Measurements from ENCODE around the gene RXFP2.

The RXFP2 gene

DNA sequence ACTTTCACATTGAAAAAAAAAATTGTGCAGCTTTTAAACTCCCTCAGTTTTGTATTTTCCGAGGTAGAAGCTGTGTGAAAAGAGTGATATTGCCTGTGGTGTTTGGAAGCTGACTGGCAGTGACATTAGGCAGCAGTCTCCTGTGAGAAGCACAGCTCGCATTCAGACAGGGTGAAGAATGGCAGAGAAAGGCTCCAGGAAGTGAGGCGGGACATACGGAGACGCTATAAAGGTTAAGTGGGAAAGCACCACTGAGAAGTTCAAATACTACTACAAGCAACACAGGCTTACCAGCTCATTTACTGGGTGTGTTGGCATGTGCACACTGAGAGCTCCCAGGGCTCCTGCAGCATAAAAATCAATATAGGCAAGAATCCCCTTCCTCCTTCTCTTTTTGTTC is 88.4 kb downstream of the RXFP2 start:
- Mint-ChIP-seq H3K9me3 (no peaks in the 10 kb centered on the region), H3K4me3 (no peak overlapping the region), H3K4me1 (no peaks in the 10 kb centered on the region), H3K27me3 (no peaks in the 10 kb centered on the region), H3K27ac (no peak overlapping the region), H3K36me3 (no peaks in the 10 kb centered on the region)
- ATAC-seq: no peak

DNA sequence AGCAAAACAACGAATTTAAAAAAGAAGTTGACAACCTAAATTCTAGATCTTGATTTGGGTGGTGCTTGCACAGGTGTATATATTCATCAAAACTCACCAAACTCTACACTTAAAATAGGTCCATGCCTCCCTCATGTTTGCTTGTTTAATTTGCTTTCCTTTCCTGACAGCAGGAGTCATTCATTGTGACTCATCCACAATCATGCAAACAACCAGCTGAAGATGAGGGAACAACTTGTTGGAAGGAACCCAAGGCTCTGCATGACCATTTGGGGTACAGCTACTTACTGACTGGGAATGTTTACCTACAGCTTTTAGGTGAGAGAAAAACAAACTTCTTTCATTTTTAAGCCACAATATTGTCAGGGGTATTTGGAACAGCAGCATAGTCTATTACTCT is 96.6 kb downstream of the RXFP2 start:
- H3K36me3 Mint-ChIP-seq: no peaks in the 10 kb centered on the region
- H3K4me3 Mint-ChIP-seq: no peak overlapping the region
- H3K9me3 Mint-ChIP-seq: no peaks in the 10 kb centered on the region
- peaks cover 20% of the 10 kb centered on the region for H3K27me3 Mint-ChIP-seq
- ATAC-seq: no peak
- no peak overlapping the region for H3K27ac Mint-ChIP-seq
- no peaks in the 10 kb centered on the region for H3K4me1 Mint-ChIP-seq

GRCh38 chr13:31843044-31843443 is 103.7 kb downstream of the RXFP2 start:
- H3K9me3 Mint-ChIP-seq: no peaks in the 10 kb centered on the region
- H3K27me3 Mint-ChIP-seq: peaks cover 39% of the 10 kb centered on the region
- H3K27ac Mint-ChIP-seq: no peak overlapping the region
- no peak for ATAC-seq
- peaks cover 13% of the 10 kb centered on the region for H3K4me1 Mint-ChIP-seq
- no peak overlapping the region for H3K4me3 Mint-ChIP-seq
- H3K36me3 Mint-ChIP-seq: no peaks in the 10 kb centered on the region

DNA sequence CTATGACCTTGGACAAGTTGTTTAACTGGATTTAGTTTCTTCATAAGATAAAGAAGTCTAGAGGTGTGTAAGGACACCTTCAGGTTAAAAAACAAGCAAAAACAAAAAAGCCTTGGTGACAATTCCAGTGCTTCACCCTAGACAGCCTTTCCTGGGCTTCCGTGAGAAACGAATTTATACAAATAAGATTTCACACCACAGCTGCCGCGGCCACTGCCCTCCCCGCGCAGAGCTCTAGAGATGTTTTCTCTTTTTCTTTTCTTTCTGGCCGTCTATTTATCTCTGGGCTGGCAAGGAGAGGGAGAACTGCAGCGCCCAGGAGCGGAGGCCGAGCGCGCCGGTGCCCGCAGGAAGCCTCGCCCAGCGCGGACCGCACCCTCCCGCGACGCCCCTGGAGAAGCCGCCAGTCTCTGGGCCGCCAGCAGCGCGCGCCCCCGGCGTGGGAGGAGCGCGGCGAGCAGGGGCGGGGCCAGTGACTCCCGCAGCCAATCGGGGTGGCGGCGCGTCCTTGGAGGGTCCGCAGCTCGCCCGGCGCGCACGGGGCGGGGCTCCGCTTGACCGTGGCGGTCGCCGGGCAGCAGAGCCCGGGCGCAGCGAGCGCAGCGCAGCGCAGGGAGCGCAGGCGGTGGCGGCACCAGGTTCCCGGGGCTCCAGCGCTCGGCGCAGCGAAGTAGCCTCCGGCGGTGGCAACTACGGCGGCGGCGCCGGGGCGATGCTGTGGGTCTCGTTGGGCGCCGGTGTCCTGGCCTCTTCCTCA is 107.0 kb downstream of the RXFP2 start:
- ATAC-seq: peak; percentile 98
- Mint-ChIP-seq H3K4me1 (peaks cover 13% of the 10 kb centered on the region), H3K27me3 (peaks cover 27% of the 10 kb centered on the region), H3K9me3 (no peaks in the 10 kb centered on the region), H3K27ac (no peak overlapping the region), H3K4me3 (peak overlapping the region; percentile 82), H3K36me3 (no peaks in the 10 kb centered on the region)

DNA sequence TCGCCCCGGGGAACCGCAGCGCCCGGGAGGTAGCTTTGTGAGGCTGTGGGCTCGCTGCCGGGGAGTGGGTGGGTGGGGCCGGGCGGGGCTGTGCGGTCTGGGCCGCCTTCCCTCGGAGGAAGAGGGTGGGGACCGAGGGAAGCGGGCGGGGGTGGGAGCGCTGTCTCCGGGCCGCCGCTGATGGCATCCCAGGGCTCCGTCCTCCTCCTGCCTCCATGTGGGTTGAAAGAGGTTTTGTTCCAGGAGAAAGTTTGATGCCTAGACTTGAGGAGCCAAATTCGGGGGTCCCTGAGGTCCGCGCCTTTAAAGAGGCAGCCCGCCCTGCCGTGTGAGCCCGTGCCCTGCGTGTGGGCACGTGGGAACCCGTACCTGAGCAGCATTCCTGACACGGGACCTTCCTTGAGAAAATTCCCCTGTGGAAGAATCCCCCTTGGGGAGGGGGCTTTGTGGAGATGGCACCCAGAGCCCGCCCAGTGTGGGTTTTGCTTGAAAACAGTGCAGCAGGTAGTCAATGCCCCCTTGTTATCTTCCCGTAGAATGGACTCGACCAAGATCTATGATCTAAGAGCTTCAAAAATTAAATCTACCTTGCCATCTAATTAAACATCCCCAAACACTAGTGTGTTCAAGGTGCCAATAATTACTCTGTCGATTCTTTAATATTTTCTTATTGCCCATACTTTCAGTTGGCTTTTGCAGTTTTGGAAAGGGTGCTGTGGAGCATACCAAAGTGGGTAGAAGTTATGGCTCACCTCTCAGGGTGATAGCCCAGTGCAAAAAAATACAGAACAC is 107.8 kb downstream of the RXFP2 start:
- peak; percentile 15 for ATAC-seq
- peaks cover 13% of the 10 kb centered on the region for H3K4me1 Mint-ChIP-seq
- peak overlapping the region; percentile 82 for H3K4me3 Mint-ChIP-seq
- no peak overlapping the region for H3K27ac Mint-ChIP-seq
- H3K9me3 Mint-ChIP-seq: no peaks in the 10 kb centered on the region
- H3K27me3 Mint-ChIP-seq: peaks cover 19% of the 10 kb centered on the region
- H3K36me3 Mint-ChIP-seq: no peaks in the 10 kb centered on the region

DNA sequence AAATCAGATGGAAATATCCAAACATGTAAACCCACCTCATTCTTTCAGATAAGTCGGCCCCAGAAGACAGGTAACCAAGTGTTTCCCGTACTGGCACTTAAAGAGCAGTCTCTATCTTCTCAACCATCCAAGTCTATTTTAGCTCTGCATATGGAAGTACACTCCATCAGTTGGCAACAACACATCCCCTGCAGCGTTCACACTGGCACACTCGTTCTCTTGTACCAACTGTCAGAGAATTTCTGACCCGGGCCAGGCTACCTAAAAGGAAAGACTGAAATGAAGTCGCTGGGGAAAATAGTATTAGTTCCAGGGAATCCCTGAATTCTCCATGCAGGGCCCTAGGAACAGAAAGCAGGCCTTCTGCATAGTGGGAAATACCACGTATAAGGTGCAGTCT is 109.3 kb downstream of the RXFP2 start:
- Mint-ChIP-seq H3K4me1 (peaks cover 13% of the 10 kb centered on the region), H3K27ac (no peak overlapping the region), H3K4me3 (no peak overlapping the region), H3K27me3 (peaks cover 6% of the 10 kb centered on the region), H3K36me3 (no peaks in the 10 kb centered on the region), H3K9me3 (no peaks in the 10 kb centered on the region)
- ATAC-seq: no peak

- no peaks in the 10 kb centered on the region for H3K9me3 Mint-ChIP-seq
- no peak for ATAC-seq
- peaks cover 13% of the 10 kb centered on the region for H3K4me1 Mint-ChIP-seq
- H3K27ac Mint-ChIP-seq: no peak overlapping the region
- H3K36me3 Mint-ChIP-seq: no peaks in the 10 kb centered on the region
- H3K27me3 Mint-ChIP-seq: no peaks in the 10 kb centered on the region
- no peak overlapping the region for H3K4me3 Mint-ChIP-seq
These were observed 109.9 kb downstream of the RXFP2 start for GRCh38 chr13:31849206-31849605.

DNA sequence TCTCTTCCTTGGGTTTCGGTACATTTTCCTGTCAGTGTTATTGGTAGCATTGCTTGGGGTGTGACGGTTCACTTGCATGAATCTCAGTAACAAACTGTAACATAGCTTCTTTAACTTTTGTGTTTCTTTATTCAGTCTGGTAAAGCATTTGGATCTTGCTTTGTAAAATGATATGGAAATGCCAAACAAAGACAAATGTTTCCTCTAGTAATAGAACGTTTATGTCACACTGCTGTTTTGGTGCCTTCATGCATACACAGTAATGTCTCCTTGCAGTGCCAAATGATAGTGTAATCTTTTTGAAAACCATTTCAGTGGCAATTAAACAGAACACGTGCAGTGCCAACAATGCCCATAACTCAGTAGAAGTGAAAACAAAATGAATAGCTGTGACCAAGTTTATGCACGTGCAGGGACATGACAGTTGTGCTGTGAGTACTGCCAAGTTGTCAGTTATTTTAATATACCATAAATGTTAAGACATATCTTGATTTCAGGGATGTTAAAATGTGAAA is 110.8 kb downstream of the RXFP2 start:
- H3K27ac Mint-ChIP-seq: no peak overlapping the region
- no peaks in the 10 kb centered on the region for H3K9me3 Mint-ChIP-seq
- no peak for ATAC-seq
- H3K36me3 Mint-ChIP-seq: no peaks in the 10 kb centered on the region
- no peak overlapping the region for H3K4me3 Mint-ChIP-seq
- no peaks in the 10 kb centered on the region for H3K27me3 Mint-ChIP-seq
- H3K4me1 Mint-ChIP-seq: peaks cover 13% of the 10 kb centered on the region

GRCh38 chr13:31851216-31851615 is 111.9 kb downstream of the RXFP2 start:
- no peak overlapping the region for H3K27ac Mint-ChIP-seq
- peaks cover 9% of the 10 kb centered on the region for H3K4me1 Mint-ChIP-seq
- H3K36me3 Mint-ChIP-seq: no peaks in the 10 kb centered on the region
- no peaks in the 10 kb centered on the region for H3K27me3 Mint-ChIP-seq
- ATAC-seq: no peak
- no peak overlapping the region for H3K4me3 Mint-ChIP-seq
- no peaks in the 10 kb centered on the region for H3K9me3 Mint-ChIP-seq

Measured in stimulated activated memory B cell treated with anti-CD40 and anti-IgM and Interleukin-4, amounts not matched to agents 10 μg/mL and 1 μg/mL and 100 μg/mL, for 72 hours (primary cell).